GM19099 (cell line): ENCODE results near the gene TSPAN18.

Source experiments
- POLR2A ChIP-seq: IDR thresholded peaks from 3 replicates; pipeline ENCODE4 v1.6.1; 2011; ENCODE audit warnings: low read depth; ENCODE audit not compliant: insufficient read length; ENCODE audit errors: extremely low read depth

Gene TSPAN18

GRCh38 chr11:44905131-44905866 lies 178.5 kb downstream of the TSPAN18 start:
- TF ChIP-seq POLR2A, result no peak

- TF ChIP-seq POLR2A, result no peak
Observed at GRCh38 chr11:44906649-44907048, 179.9 kb downstream of the TSPAN18 start.

GRCh38 chr11:44909557-44909956 lies 182.8 kb downstream of the TSPAN18 start:
- no peak for TF ChIP-seq POLR2A

GRCh38 chr11:44910591-44910990 lies 183.8 kb downstream of the TSPAN18 start:
- TF ChIP-seq POLR2A, result no peak

- TF ChIP-seq POLR2A, result no peak
Observed at GRCh38 chr11:44911029-44911814, 184.5 kb downstream of the TSPAN18 start.

GRCh38 chr11:44912270-44912987 lies 185.7 kb downstream of the TSPAN18 start:
- no peak for TF ChIP-seq POLR2A

- TF ChIP-seq POLR2A, result no peak
Observed at GRCh38 chr11:44913502-44913901, 186.7 kb downstream of the TSPAN18 start.

- no peak for TF ChIP-seq POLR2A
Observed at GRCh38 chr11:44914105-44914504, 187.3 kb downstream of the TSPAN18 start.

- no peak for TF ChIP-seq POLR2A
Observed at GRCh38 chr11:44915004-44915403, 188.2 kb downstream of the TSPAN18 start.

GRCh38 chr11:44915621-44916020 lies 188.9 kb downstream of the TSPAN18 start:
- no peak for TF ChIP-seq POLR2A

- TF ChIP-seq POLR2A, result no peak
Observed at GRCh38 chr11:44916331-44916730, 189.6 kb downstream of the TSPAN18 start.

GRCh38 chr11:44916801-44917385 lies 190.1 kb downstream of the TSPAN18 start:
- TF ChIP-seq POLR2A, result no peak

GRCh38 chr11:44917741-44918140 lies 191.0 kb downstream of the TSPAN18 start:
- TF ChIP-seq POLR2A, result no peak

GRCh38 chr11:44920451-44920850 lies 193.7 kb downstream of the TSPAN18 start:
- TF ChIP-seq POLR2A, result no peak

- TF ChIP-seq POLR2A, result no peak
Observed at GRCh38 chr11:44923115-44923514, 196.4 kb downstream of the TSPAN18 start.
